Effector CD4-positive, alpha-beta T cell (primary cell): Measurements from ENCODE around the gene NADSYN1.
"Not testable (repeated sequence)": the region's sequence is repeated elsewhere in the genome, so short reads cannot be mapped to it uniquely, and the experiment has no call there.

Experiments used
- DNase-seq: peaks from one replicate; pipeline ENCODE4 v3.0.0-alpha.2; 2020
- total RNA-seq: gene quantifications from one replicate; lab custom pipeline; 2026; lab: John Stamatoyannopoulos, UW

Gene NADSYN1
- 126 reads per million, percentile 86 among the genes with 10 or more reads in this experiment for total RNA-seq

DNA sequence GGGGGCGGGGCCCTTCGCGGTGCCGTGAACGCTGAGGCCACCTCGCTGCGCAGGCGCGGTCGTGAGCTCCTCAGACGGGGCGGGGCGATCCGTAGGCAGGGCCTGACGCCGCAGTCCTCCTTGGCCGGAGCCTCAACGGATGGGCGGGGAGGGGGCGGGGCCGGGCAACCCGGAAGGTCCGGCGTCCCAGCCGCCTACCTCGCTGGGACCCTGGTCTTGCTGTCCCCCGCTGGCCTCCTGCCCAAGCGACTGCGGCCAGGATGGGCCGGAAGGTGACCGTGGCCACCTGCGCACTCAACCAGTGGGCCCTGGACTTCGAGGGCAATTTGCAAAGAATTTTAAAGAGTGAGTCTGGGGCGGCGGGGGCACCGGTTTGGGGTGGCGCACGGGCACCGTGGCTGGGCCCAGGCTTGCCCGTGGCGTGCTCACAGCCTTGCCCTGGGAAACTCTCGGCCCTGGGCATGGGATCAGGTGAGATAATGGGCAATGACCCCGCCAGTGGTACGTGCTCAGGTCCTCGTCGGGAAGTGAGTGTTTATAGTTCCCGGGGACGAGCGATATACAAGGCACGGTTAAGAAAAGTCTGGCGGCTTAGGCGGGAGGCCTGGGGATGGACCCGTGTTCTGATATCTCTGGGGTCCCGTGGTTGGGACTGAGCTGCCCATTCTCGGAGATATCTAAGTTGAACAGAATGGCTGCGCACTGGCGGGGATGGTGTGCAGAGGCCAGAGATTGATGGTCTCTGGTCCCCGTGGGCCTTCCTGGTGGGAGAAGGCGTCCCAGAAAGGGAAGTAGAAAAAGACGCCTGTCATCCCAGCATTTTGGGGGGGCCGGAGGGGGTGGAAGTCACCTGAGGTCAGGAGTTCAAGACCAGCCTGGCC lies at the start of gene NADSYN1:
TSS of gene NADSYN1 (plus strand) at position 167 of the 881 bp plus-strand sequence. CDS start at position 261, 94 bp downstream.
- DNase-seq = peak; percentile 93

DNA sequence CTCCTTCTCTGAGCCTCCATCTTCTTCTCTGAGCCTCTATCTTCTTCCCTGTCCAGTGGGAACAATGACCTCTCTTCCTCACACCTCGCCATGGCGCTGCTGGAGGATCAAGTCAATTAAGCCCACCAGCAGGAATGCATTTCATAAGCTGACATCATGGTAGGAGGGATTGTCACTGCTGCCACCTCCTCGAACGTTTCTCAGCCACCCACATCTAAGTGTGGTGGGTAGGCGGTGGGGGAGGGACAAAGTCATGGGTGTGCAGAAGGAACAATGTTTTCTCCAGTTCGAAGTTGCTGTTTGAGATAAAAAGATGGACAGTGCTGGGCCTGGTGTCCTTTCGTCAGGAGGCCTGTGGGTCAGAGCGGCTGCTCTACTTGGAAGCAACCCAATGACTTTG lies 48.8 kb upstream of the NADSYN1 start:
- no peak for DNase-seq

DNA sequence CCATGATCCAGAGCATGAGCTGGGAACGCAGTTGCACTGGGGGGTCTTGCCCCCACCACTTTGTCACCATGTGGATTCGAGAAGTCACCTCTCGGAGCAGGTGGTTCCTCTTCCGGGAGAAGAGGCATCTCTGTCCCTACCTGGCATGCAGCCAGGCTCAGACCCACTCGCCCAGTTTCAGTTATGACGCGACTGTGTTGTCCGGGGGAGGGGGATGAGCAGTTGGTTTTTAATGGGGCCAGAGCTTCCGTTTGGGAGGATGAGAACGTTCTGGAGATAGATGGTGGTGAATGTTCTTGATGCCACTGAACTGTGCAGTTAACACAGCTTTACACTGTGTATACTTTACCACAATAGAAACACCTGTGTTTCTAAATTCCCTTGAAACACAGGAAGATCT lies 46.3 kb upstream of the NADSYN1 start:
- no peak for DNase-seq

DNA sequence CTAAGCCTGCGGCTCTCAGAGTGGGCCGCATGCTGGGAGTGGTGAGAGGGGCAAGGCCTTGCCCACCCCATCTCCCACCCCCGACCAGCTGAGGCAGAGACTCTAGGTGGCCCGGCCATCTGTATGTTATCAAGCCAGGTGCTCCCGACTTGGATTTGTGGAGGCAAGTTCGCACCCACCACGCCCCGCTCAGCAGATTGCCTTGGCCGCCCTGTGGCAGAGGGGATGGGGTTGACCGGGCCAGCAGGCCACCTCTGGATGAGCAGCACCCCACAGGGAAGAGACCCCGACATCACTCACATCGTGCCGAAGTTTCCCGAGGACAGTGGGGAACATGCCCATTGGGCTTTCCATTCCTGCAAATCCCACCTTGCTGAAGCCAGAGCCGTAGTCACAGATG lies 45.6 kb upstream of the NADSYN1 start:
- DNase-seq = no peak

DNA sequence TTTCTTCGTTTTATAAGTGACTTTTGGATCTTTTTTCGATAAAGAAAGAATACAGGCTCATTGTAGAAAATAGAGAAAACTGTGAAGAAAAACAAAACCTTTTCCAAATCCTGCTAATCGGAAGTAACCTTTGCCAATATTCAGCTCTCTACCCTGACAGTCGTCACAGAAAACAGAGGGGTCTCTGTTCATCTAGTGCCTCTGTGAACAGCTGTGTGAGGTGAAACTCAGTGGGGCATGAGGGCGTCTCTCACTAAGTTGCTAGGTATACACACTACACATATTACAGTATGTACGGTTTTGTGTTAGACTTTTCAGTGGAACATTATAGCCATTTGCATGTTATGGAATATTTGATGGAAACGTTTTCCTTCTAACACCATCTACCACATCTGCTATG lies 44.2 kb upstream of the NADSYN1 start:
- no peak for DNase-seq

DNA sequence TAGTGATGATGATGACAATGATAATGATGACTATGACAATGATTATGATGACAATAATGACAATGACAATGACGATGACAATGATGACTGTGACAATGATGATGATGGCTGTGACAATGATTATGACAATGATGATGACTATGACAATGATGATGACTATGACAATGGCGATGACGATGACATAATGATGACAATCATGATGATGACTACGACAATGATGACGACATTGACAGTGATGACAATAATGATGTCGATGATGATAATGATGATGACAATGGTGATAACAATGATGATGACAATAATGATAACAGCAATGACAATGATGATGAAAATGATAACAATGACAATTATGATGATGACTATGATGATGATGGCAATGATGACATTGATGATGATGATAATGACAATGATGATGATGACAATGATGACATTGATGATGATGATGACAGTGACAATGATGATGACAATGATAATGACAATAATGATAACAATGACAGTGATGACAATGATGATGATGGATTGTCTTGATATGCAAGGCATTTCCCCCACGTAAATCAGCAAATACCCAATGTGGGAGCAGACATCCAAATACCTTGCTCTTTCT lies 42.5 kb upstream of the NADSYN1 start:
- DNase-seq = no peak

DNA sequence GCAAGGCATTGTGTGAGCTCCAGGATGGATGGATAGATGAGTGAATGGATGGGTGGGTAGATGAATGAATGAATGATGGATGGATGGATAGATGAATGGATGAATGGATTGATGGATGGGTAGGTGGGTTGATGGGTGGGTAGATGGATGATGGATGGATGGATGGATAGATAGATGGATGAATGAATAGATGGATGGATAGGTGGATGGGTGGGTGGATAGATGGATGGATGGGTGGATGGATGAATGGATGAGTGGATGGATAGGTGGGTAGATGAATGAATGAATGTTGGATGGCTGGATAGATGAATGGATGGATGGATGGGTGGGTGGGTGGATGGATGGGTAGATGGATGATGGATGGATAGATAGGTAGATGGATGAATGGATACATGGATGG lies 38.4 kb upstream of the NADSYN1 start:
- DNase-seq = no peak

DNA sequence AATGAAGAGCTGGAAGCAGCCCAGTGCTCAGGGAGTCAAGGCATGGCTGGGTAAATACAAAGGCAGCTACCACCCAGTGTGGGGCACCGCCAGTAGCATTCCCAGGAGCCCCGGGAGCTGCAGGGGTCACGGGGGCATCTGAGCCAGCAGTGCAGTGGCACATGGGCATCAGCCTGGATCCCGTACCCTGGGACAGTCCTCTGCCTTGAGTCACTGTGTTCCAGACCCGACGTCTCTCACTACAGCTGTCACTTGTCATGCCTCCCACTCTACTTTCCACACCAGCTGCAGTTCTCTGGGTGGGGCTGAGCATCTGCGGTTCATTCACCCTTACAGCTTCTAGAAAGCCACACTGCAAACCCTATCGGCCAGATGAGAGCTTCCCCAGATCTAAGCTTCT lies 34.4 kb upstream of the NADSYN1 start:
- no peak for DNase-seq

DNA sequence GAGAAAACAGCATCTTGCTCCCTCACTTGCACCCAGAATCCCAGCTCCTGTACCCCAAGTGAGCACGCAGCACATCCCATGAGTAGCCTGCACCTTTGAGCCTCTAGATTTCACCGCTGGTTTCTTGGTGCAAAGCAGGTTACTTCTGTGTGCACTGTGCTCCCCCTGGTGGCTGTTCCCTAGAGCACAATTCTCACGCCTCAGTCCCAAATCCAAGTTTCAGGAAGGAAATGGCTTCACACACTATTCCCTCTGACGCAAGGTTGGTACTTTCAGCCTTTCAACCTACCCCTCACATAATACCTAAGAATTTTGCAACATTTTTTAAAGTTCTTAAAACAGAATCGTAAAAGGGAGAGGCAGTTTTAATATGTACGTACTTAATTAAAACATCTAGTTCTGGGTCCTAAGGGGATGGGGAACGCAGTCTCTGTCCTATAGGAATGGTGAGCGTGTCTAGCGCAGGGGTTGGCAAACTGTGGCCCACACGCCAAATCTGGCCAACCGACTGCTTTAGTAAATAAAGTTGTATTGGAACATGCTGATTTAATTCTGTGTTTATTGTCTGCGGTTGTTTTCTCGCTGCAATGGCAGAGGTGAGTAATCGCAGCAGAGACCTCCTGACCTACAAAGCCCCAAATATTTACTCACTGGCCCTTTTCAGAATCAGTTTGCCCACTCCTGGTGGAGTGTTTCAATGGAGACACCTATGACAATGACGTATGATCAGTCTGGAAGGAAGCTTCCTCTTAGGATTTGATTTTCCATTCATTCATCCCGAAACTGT lies 32.4 kb upstream of the NADSYN1 start:
- DNase-seq = no peak

DNA sequence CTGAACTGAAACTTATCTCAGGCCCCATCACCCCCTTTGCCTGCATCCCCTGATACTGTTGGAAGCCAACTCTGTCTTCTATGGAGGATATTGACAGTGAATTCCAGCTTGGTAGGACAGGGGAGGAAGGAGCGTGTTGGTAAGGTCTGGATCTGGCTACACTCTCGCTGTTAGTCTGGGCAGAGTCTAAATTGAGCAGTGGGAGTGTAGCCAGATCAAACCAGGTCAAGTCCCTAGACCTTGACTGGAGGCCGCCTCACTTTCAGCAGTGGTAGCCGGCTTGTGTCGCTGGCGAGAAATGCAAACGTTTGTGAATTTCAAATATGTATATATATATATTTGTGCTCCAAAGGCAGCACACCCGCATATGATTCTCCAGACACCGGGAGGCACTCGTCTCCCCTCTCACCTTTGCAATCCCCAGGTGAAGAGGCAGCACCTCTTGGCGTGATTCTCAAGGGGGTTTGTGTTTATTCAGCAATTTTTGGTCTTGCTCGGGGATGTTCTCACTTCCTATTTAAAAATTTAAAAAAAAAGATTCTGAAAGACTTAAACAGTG lies 31.5 kb upstream of the NADSYN1 start:
- no peak for DNase-seq

DNA sequence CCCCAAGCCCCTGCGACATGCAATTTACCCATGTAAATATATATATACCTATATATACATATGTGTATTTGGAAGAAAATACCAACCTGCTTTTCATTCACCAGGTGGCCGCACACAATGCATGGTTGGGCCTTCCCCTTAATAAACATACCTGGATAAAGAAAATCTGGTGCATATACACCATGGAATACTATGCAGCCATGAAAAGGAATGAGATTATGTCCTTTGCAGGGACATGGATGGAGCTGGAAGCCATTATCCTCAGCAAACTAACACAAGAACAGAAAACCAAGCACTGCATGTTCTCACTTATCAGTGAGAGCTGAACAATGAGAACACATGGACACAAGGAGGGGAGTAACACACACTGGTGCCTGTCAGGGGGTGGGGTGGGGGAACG lies 30.7 kb upstream of the NADSYN1 start:
- DNase-seq = not testable (repeated sequence)

DNA sequence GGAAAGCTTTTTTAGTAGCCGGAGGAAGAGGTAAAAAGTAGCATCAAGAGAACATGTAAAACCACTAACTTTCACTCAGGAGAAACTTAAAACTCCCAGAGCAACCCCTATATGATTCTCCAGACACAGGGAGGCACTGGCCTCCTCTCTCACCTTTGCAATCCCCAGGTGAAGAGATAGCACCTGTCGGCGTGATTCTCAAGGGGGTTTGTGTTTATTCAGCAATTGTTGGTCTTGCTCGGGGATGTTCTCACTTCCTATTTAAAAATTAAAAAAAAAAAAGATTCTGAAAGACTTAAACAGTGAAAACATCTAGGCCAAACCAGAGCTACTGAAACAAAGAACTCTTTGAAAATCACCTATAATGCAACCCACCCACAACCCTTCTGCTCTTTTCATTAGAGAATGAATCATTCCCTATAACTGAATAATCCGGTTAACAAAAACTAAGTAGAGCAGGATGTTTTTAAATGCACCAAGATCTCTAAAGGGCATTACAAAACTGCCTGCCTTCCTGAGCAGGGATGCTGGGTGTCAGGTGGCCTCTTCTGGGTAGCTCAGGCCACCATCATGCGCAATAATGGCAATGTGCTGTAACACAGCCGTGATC lies 29.7 kb upstream of the NADSYN1 start:
- no peak for DNase-seq

DNA sequence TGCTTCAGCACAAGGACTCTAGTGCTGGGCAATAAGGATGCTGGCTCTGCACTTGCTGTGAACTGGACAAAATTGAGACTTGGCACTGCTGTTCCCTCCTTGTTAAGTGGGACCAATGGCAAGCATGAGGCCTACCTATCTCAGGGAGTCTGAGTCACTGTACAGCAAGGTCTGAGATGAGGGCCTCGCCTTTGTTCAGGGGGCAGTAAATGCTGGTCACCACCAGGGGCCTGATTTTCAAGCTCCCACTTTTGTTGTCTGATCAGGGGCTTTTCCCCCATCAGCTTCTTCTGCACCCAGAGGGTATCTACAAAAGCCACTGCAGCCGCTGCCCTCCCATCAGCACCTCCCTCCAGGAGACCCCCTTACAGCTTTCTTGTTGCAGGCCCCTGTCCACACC lies 27.6 kb upstream of the NADSYN1 start:
- no peak for DNase-seq

DNA sequence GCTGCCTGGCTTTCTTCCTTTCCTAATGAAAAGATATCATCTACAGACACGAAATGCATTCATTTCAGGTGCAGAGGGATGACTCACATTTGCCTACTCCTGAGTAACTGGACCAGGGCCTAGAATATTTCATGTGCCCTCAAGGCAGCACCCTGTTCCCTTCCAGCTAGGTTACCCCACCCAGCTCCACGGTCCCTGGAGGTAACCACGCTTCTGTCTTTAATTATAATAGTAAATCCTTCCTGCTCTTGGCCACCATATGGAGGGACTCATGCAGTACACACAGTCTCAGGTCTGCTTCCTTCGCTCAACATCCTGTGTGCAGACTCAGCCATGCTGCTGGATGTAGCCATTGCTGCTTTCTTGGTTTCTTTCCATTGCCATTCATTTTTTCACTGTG lies 27.1 kb upstream of the NADSYN1 start:
- no peak for DNase-seq

DNA sequence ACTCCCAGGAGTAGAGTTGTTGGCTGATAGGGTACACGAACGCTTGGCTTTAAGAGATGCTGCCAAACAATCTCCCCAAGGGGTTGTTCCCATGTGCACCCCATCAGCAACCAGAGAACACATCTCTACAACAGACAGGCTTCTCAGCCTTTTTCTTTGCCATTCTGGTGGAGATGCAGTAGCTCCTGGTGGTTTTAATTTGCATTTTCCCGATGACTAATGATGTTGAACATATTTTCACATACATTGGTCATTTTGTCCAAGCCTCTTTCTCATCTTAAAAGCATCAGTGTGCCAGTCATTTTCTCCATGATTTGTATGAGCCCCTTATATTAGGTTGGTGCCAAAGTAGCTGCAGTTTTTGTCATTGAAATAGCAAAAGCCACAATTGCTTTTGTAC lies 26.6 kb upstream of the NADSYN1 start:
- DNase-seq = no peak

DNA sequence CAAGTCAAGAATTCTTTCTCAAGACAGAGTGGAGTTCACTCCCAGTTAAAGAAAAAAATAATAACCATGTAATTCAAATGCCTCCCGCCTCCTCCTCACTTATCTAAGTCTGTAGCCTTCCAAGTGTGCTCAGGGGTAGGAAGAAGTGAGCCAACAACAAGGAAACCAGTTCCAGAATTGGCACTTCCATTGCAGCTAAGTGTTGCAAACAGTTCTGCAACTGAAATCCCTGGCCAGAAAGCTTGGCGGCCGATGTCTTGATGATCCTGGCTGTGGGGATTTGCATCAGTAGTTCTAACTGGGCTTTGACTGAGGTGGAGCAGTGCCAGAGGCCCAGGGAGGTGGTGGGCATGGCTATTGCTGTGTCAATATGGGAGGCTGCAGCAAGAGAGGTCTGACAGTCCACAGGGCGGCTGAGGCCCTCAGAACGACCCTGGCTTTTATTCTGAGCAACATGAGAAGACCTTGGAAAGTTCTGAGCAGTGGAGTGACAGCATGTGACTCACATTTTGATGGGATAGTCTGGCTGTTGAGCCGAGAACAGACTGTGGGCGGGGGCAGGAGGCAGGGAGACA lies 24.1 kb upstream of the NADSYN1 start:
- DNase-seq = no peak

DNA sequence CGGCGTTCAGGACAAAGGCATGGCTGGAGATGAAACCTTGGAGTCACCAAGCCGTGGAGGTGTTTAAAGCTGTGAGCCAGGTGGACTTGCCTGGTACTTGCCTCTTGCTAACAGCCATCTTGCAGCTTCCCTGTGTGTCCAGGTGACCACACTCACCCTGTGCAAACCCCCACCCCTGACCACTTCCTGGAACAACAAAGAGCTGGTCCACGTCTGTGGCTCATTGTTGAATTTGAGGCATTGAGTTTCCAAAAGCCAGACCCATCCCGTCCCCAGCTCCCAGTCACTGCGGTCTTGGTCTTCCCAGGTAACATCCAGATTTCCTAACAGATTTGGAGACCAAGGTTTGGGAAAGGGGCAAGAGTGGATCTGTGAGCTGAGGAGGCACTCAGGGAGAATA lies 23.3 kb upstream of the NADSYN1 start:
- no peak for DNase-seq

DNA sequence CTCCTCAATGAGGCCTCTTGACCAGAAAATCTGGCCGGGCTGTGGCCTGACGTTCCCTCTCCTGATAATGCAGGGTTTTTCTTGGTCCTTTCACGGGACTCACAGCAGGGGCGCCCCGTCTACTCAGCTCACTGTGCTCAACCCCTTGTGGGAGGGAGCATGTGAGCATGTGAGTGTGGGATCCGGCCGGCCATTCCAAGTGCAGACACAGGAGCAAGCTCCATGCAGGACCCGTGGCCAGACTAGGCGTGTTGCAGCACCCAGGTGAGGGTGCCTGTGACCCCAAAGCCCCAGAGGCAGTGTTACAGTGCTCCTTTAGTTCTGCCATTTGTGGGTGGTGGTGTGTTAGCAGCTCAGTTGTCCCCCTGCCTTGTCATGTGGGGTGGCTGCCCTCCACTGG lies 22.8 kb upstream of the NADSYN1 start:
- no peak for DNase-seq

DNA sequence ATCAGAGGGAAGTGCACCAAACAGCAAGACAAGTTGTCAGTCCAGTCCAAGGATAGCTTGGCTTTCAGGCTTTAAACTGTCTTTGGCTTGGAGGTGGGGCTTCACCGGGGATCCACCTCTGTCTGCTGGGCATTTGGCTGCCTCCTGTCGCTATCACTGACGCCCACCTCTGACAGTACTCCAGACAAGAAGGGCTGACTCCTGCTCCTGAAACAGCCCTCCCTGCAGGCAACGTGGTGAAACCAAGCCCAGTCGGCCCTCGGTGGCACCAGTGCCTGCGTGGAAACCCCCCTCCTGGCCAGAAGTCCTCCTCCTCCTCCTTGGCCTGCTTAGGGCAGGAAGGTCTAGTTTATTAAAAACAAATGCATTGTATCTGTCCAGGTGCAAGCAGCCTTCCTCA lies 21.7 kb upstream of the NADSYN1 start:
- no peak for DNase-seq

DNA sequence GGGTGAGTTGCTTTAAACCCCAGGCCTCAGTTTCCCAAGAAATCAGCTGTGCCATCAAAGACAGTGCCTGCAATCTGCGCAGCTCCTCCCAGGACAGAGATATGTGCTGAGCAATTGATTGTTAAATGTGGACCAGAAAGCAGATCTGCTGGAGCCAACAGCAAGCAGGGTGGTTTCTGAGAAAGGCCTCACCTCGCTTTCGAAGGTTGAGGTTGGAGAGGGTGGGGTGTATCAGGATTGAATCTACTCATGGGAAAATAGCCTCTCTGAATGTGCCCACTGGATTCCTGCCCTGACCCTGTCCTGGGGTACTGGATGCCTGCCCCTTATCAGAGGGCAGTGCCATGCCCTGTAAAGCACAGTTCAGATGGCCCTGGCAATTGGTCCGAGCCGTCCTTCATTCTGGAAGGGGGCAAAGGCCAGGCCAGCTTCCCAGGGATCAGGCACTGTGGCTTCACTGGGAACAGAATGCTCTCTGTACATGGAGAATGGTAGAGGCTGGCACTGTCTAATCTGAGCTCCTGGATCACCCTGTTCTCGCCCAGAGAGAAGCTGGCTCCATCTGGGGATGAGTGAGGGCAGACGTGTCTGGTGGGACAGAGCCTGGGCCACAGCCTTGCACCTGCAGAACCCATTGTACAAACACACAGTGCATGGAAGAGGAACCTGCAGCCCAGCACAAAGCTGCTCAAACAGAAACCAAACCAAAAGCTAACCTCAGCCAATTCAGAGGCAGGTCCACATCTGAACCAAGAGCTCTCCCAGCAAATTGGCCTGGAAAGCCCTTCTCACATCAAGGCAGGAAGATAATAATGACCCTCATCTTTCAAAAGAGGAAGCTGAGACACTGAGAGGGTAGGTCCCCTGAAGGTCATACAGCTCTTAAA lies 20.0 kb upstream of the NADSYN1 start:
- DNase-seq = no peak
